Transverse colon (tissue), 4 donors: Measurements from ENCODE around the gene TRMT112. TPM values are rescaled to one million over a fixed set of nuclear protein-coding genes. Genes with fewer than 3 reads are reported as not detected.

ENCODE experiments used
- DNase-seq: peaks from one replicate; pipeline ENCODE4 v3.0.0-alpha.2; 2019
- H3K27ac ChIP-seq, 4 donors: fragments of 200-600 bp; sonication (generic); 2 replicates each; pipeline ENCODE4 v1.5.1; 2016 to 2018; ENCODE audit warnings: inconsistent platforms in 4 of 4
- H3K27me3 ChIP-seq: fragments of 200-600 bp; sonication (generic); 2 replicates; pipeline ENCODE4 v1.5.1; 2017; ENCODE audit warnings: inconsistent platforms
- H3K36me3 ChIP-seq, 4 donors: fragments of 200-600 bp; sonication (generic); 2 replicates each; pipeline ENCODE4 v1.5.1; 2017 to 2019; ENCODE audit warnings: inconsistent platforms in 4 of 4
- H3K4me1 ChIP-seq, 4 donors: fragments of 200-600 bp; sonication (generic); 2 replicates each; pipeline ENCODE4 v1.5.1; 2017 to 2020; ENCODE audit warnings: inconsistent platforms in 4 of 4
- H3K4me3 ChIP-seq, 4 donors: fragments of 200-600 bp; sonication (generic); 1 replicate in 1 of 4; 2 replicates in 3 of 4; pipeline versions ENCODE4 v1.5.1 to v1.6.1; 2017 to 2019; ENCODE audit warnings: inconsistent platforms in 4 of 4
- H3K9me3 ChIP-seq, 2 donors: fragments of 200-600 bp; sonication (generic); 2 replicates each; pipeline ENCODE4 v1.5.1; 2017 to 2019; ENCODE audit warnings: inconsistent platforms in 2 of 2
- EP300 ChIP-seq: sonication (generic); formaldehyde crosslinking; IDR thresholded peaks from one replicate; pipeline ENCODE4 v1.6.1; 2017; ENCODE audit warnings: antibody characterized with exemption, low read depth
- POLR2A ChIP-seq: fragments of 450-650 bp; IDR thresholded peaks from one replicate; pipeline ENCODE4 v1.6.1; 2016; ENCODE audit warnings: antibody characterized with exemption, mild to moderate bottlenecking, moderate library complexity
- POLR2AphosphoS5 ChIP-seq, 3 donors: sonication (generic); formaldehyde crosslinking; IDR thresholded peaks; one replicate each; pipeline ENCODE4 v1.6.1; 2016; ENCODE audit warnings: antibody characterized with exemption in 3 of 3
- WGBS, 2 donors: methylation state at CpG; one replicate each; pipeline ENCODE4 v1.1.5; 2018; ENCODE audit warnings: low coverage in 1 of 2; 5-methylcytosine and 5-hydroxymethylcytosine counted together
- in situ Hi-C, 4 donors: fragments of 200-750 bp; cut with MboI; loops; one replicate each; pipeline versions ENCODE4 v1.15.0 to v1.15.1; 2017; ENCODE audit warnings: low sequenced_read_pairs in 3 of 4, low pct_ligation_motif_present in 1 of 4, low pct_unique_long_range_greater_than_20kb in 1 of 4
- intact Hi-C: fragments of 100-400 bp; cut with DNase I; formaldehyde crosslinking; loops from one replicate; pipeline ENCODE4 v1.15.1; 2023; ENCODE audit warnings: low total_unique reads
- total RNA-seq, 4 donors: library from RNA; depleted of rRNA; stranded (reverse); fragments of >200 nt; gene quantifications; one replicate each; pipeline ENCODE4 v1.1.0, GENCODE V29; 2016
- TF ChIP-seq, protein P1 (sequence below), 5 experiments: fragments of 200-600 bp in 3 of 5; fragments of 450-650 bp in 2 of 5; sonication (generic) in 3 of 5; IDR thresholded peaks; 1 replicate in 2 of 5; 2 replicates in 3 of 5; pipeline ENCODE4 v1.5.1; 2016 to 2017; ENCODE audit warnings: antibody characterized with exemption in 5 of 5, inconsistent platforms in 3 of 5, mild to moderate bottlenecking in 2 of 5, moderate library complexity in 1 of 5

Gene TRMT112
- total RNA-seq, 4 donors from 2014 or later, result 59.1 to 99.9 (median 82.7) TPM

DNA sequence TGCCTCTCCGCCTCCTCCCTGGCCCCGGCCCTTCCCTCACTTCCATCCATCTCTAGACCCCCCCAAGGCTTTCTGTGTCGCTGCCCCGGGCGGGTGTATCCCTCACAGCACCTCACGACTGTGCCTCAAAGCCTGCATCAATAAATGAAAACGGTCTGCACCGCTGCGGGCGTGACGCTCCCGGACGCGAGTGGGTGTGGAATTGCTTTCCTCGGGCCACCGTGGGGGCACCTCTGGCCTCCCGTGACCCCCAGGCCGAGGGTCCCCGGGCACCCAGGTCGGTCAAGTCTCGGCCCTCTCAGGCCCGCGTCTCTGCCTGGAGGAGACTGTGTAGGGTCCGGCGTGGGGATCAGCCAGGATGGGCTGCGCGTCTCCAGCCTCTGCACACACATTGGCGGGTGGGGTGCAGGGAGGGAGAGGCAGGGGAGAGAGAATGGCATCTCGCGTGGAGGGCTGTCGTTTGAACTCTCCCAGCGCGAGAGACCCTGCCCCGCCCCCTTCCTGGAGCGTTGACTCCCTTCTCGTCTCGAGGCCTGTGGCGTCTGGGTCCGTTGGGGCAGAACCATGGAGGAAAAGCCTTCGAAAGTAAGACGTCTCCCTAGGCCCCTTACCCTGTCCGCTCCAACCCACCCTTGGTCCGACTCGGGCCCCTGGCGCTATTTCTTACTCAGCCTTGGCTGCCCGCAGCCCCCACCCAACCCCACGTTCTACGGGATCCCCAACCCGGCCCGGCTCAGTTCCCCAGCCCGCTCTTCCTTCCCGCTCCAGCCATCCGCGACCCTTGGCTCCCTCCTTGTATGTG, 17.3 kb downstream of the TRMT112 start, which contains the start of gene CATSPERZ:
CATSPERZ (plus strand) TSS at position 512 of the 802 bp plus-strand sequence; CDS start at position 565, 53 bp downstream.
- 8% methylated on average over 54 of the region's 54 CpGs; no CpG with 5 or more reads in 1 of the 2 donors for WGBS, 2 donors
- no peaks in the 10 kb centered on the region for H3K36me3 ChIP-seq
- DNase-seq, result no peak
- peak within 1 kb of the TSS in 3 of 4 donors; percentile 21 to 50 (median 37) for H3K4me3 ChIP-seq
- H3K27me3 ChIP-seq, result peaks cover 65% of the 10 kb centered on the region
- TF ChIP-seq POLR2A, result no peak
- no peak for TF ChIP-seq EP300
- TF ChIP-seq, protein P1, sequence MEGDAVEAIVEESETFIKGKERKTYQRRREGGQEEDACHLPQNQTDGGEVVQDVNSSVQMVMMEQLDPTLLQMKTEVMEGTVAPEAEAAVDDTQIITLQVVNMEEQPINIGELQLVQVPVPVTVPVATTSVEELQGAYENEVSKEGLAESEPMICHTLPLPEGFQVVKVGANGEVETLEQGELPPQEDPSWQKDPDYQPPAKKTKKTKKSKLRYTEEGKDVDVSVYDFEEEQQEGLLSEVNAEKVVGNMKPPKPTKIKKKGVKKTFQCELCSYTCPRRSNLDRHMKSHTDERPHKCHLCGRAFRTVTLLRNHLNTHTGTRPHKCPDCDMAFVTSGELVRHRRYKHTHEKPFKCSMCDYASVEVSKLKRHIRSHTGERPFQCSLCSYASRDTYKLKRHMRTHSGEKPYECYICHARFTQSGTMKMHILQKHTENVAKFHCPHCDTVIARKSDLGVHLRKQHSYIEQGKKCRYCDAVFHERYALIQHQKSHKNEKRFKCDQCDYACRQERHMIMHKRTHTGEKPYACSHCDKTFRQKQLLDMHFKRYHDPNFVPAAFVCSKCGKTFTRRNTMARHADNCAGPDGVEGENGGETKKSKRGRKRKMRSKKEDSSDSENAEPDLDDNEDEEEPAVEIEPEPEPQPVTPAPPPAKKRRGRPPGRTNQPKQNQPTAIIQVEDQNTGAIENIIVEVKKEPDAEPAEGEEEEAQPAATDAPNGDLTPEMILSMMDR (IDR thresholded peaks at IDR 0.05), result no peak
- TF ChIP-seq POLR2AphosphoS5 (IDR thresholded peaks at IDR 0.05), result no peak
- peaks cover 18 to 29% (median 28%) of the 10 kb centered on the region in 4 donors for H3K4me1 ChIP-seq
- peak within 1 kb of the TSS in 1 of 4 donors; percentile 3 for H3K27ac ChIP-seq
- no peaks in the 10 kb centered on the region for H3K9me3 ChIP-seq
- in situ Hi-C loops, result loop anchor here (5.0 to 10.0 kb wide), 2 partner anchors 95 to 98 kb away; partner anchors contain the start of gene FERMT3 (in 1 of the 4)
- intact Hi-C loops, result loop anchor here (5.0 kb wide), 1 partner anchor 48 kb away; the partner anchor contains the start of gene PLCB3

DNA sequence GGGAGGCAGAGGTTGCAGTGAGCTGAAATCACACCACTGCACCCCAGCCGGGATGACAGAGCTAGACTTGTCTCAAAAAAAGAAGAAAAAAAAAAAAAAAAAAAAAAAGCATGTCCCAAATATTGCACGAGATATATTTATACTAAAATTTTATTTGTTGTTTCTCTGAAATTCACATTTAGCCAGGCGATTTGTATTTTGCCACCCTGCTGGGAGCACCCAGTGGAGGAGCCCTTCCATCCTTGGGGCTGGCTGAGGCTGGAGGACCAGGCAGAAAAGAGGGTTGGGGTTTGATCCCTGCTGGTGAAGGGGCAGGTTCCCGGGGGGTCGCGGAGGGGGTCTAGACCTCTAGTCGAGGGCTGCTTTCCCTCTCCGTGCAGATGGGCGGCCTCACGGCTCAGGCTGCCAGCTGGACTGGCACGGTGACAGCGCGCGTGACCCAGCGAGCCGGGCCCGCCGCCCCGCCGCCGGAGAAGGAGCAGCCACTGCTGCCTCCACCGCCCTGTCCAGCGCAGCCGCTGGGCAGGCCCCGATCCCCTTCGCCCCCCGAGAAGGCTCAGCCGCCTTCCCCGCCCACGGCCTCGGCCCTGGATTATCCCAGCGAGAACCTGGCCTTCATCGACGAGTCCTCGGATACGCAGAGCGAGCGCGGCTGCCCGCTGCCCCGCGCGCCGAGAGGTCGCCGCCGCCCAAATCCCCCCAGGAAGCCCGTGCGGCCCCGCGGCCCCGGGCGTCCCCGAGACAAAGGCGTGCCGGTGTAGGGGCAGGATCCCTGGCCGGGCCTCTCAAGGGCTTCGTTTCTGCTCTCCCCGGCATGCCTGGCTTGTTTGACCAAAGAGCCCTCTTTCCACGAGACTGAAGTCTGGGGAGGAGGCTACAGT, 18.2 kb downstream of the TRMT112 start:
- in situ Hi-C loops (loop anchor here in 2 of 4 donors (5.0 to 10.0 kb wide), 2 partner anchors 94 to 97 kb away; partner anchors contain the start of gene FERMT3 (in 1 of the 2)), intact Hi-C loops (no loop called here)
- 5% methylated on average over 36 of the region's 60 CpGs; no CpG with 5 or more reads in 1 of the 2 donors for WGBS, 2 donors

DNA sequence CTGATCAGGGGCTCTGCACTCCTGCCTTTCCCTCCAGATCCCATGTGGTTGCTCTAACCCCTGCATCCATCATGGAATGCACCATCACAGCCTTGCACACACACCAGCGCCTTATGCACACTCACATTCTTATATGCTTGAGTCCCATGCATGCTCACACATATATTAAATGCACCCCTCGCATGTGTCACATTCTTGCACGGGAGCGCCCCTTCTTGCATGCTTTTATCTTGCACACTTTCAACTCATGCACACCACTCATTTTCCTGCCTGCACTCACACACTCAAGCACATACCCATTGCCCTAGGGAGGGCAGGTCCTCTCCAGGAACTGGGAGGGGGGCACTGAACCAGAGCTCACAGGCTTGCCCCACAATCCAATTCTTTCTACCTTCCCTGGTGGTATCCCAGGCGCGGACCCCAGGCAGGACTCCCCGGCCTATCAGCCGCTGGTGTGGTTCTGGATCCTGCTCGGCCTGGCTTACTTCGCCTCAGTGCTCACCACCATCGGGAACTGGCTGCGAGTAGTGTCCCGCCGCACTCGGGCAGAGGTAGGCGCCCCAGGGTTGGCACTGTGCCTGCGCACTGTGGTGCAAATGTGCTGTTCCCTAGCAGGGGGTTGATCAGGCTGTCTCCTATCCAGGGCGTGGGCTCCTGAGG, 19.5 kb downstream of the TRMT112 start:
- H3K9me3 ChIP-seq, result no peaks in the 10 kb centered on the region
- intact Hi-C loops, result no loop called here
- TF ChIP-seq POLR2A (no peak), EP300 (no peak), POLR2AphosphoS5 (IDR thresholded peaks at IDR 0.05) (no peak)
- TF ChIP-seq, protein P1 (IDR thresholded peaks at IDR 0.05), result no peak
- no peaks in the 10 kb centered on the region for H3K36me3 ChIP-seq
- 23 to 47% methylated on average over 4 to 15 of the region's 18 CpGs for WGBS, 2 donors
- peaks cover 18 to 22% (median 20%) of the 10 kb centered on the region in 4 donors for H3K4me1 ChIP-seq
- DNase-seq, result peak; percentile 38
- in situ Hi-C loops, result loop anchor here in 2 of 4 donors (5.0 to 10.0 kb wide), 2 partner anchors 93 to 96 kb away; partner anchors contain the start of gene FERMT3 (in 1 of the 2)
- no peak overlapping the region for H3K4me3 ChIP-seq
- H3K27me3 ChIP-seq, result peaks cover 87% of the 10 kb centered on the region
- no peak overlapping the region for H3K27ac ChIP-seq

More for the DNA sequence above, 18.2 kb downstream of the TRMT112 start:
- Histone ChIP-seq H3K4me3 (peak overlapping the region in 3 of 4 donors; percentile 21 to 50 (median 37)), H3K27ac (no peak overlapping the region), H3K4me1 (peaks cover 18 to 28% (median 27%) of the 10 kb centered on the region in 4 donors), H3K9me3 (no peaks in the 10 kb centered on the region), H3K27me3 (peaks cover 73% of the 10 kb centered on the region), H3K36me3 (no peaks in the 10 kb centered on the region)
- no peak for TF ChIP-seq EP300
- TF ChIP-seq, protein P1 (IDR thresholded peaks at IDR 0.05), result peak in 1 of 5 experiments; percentile 11
- TF ChIP-seq POLR2A, result no peak
- peak; percentile 57 for DNase-seq
